Keratinocyte (primary cell): ENCODE data around the gene CASK. TPM values are rescaled to one million over a fixed set of nuclear protein-coding genes. Genes with fewer than 3 reads are reported as not detected.

Source experiments
- DNase-seq: peaks from one replicate; pipeline ENCODE4 v3.0.0-alpha.2; 2011; ENCODE audit warnings: low read depth, missing footprints, low spot score
- FAIRE-seq: peaks from 2 replicates; lab custom pipeline; 2011; peaks lifted over from hg19 to GRCh38; lab: Jason Lieb, UNC
- H2AFZ ChIP-seq: 2 replicates; pipeline ENCODE4 v1.6.0; 2012; ENCODE audit warnings: low read length, control low read depth, inconsistent platforms; ENCODE audit not compliant: control insufficient read depth
- H3K27ac ChIP-seq: 2 replicates; pipeline ENCODE4 v1.5.1; 2011; ENCODE audit warnings: low read length; ENCODE audit not compliant: control insufficient read depth, insufficient read depth
- H3K27me3 ChIP-seq: 3 replicates; pipeline ENCODE4 v1.6.0; 2011; ENCODE audit warnings: low read length; ENCODE audit not compliant: control insufficient read depth, insufficient read depth; ENCODE audit errors: extremely low read depth
- H3K36me3 ChIP-seq, 2 experiments: 2 replicates in 1 of 2; 3 replicates in 1 of 2; pipeline ENCODE4 v1.5.1; 2011; ENCODE audit warnings: low read length in 2 of 2, mild to moderate bottlenecking in 1 of 2; ENCODE audit not compliant: control insufficient read depth in 2 of 2, insufficient read depth in 2 of 2; ENCODE audit errors: extremely low read depth in 1 of 2
- H3K4me1 ChIP-seq: 3 replicates; pipeline ENCODE4 v1.5.1; 2011; ENCODE audit warnings: low read length; ENCODE audit not compliant: control insufficient read depth, insufficient read depth; ENCODE audit errors: extremely low read depth
- H3K4me2 ChIP-seq: 3 replicates; pipeline ENCODE4 v1.6.0; 2011; ENCODE audit warnings: low read depth, low read length; ENCODE audit not compliant: control insufficient read depth, insufficient read depth; ENCODE audit errors: extremely low read depth
- H3K4me3 ChIP-seq, 3 experiments: fragments of 200-600 bp in 1 of 3; sonication (generic) in 1 of 3; 2 replicates in 2 of 3; 3 replicates in 1 of 3; pipeline ENCODE4 v1.5.1; 2011 to 2016; ENCODE audit warnings: low read length in 3 of 3, mild to moderate bottlenecking in 3 of 3, control low read depth in 2 of 3, inconsistent platforms in 1 of 3, low read depth in 1 of 3, mixed read lengths in 1 of 3, mixed run types in 1 of 3, moderate library complexity in 1 of 3; ENCODE audit not compliant: control insufficient read depth in 2 of 3, insufficient read depth in 2 of 3; ENCODE audit errors: extremely low read depth in 1 of 3
- H3K79me2 ChIP-seq: 2 replicates; pipeline ENCODE4 v1.6.0; 2012; ENCODE audit warnings: low read length; ENCODE audit not compliant: control insufficient read depth, insufficient read depth
- H3K9ac ChIP-seq: 3 replicates; pipeline ENCODE4 v1.6.0; 2011; ENCODE audit warnings: low read length; ENCODE audit not compliant: control insufficient read depth, insufficient read depth; ENCODE audit errors: extremely low read depth
- H3K9me1 ChIP-seq: 3 replicates; pipeline ENCODE4 v1.6.0; 2011; ENCODE audit warnings: low read length; ENCODE audit not compliant: control insufficient read depth, insufficient read depth; ENCODE audit errors: extremely low read depth
- H3K9me3 ChIP-seq: 2 replicates; pipeline ENCODE4 v1.5.1; 2012; ENCODE audit warnings: low read depth, low read length; ENCODE audit not compliant: control insufficient read depth
- H4K20me1 ChIP-seq: 3 replicates; pipeline ENCODE4 v1.6.0; 2011; ENCODE audit warnings: low read length; ENCODE audit not compliant: control insufficient read depth, insufficient read depth; ENCODE audit errors: extremely low read depth
- EZH2 ChIP-seq: IDR thresholded peaks from one replicate; pipeline ENCODE4 v1.6.1; 2012; ENCODE audit warnings: inconsistent platforms, mild to moderate bottlenecking, low read length, moderate library complexity
- dilution Hi-C: fragments of 300-500 bp; cut with MboI; formaldehyde crosslinking; loops from one replicate; pipeline ENCODE4 v1.7.0; 2020; ENCODE audit warnings: low sequenced_read_pairs; ENCODE audit not compliant: extremely low pct_ligation_motif_present
- polyA plus RNA-seq, 5 experiments: library from polyadenylated mRNA; depleted of rRNA in 3 of 5; stranded (reverse) in 3 of 5; stranded (forward) in 1 of 5; unstranded in 1 of 5; fragments of >200 nt; gene quantifications; 1 replicate in 1 of 5; 2 replicates in 3 of 5; 3 replicates in 1 of 5; pipeline versions ENCODE4 v1.2.1 to v1.2.3, GENCODE V29; 2011 to 2012; ENCODE audit warnings: missing spikeins in 2 of 5, low read depth in 1 of 5, low replicate concordance in 1 of 5
- TF ChIP-seq, protein P1 (sequence below), 3 experiments: IDR thresholded peaks in 1 of 3; conservative IDR thresholded peaks in 1 of 3; optimal IDR thresholded peaks in 1 of 3; 2 replicates in 2 of 3; 3 replicates in 1 of 3; pipeline versions ENCODE3 to v1.5.1; 2011; ENCODE audit warnings: low read length in 3 of 3, mild to moderate bottlenecking in 3 of 3, moderate library complexity in 2 of 3, control low read depth in 1 of 3, inconsistent platforms in 1 of 3; ENCODE audit not compliant: insufficient read depth in 2 of 3; ENCODE audit errors: extremely low read depth in 1 of 3

CASK gene
- polyA plus RNA-seq, 1 donor (not counting 4 experiments of a cell fraction or from before 2014, with no cell fraction given) = 33.7 TPM

DNA sequence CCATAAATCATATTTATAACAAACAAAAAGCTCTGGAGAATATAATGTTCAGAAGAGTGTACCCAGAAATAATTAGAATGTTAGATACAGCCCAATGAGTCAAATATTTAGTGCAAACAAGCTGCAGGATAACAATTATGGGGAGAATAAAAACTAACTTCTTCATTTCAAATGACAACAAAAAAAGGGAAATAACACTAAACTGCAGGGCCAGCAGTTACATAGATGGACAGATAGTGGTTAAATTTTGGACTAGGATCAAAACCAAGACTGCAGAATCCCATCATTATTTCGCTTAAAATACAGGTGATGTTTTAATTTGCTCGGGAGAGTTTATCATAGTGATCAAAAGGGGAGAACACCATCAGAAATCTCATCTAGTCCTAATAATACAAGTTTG is 235.2 kb downstream of the CASK start:
- Histone ChIP-seq H3K9me3 (no peaks in the 10 kb centered on the region), H3K27me3 (no peaks in the 10 kb centered on the region), H3K36me3 (no peaks in the 10 kb centered on the region), H4K20me1 (no peaks in the 10 kb centered on the region), H3K27ac (no peak overlapping the region), H3K4me3 (no peak overlapping the region), H3K9me1 (no peaks in the 10 kb centered on the region), H3K9ac (no peak overlapping the region), H3K4me2 (no peak overlapping the region), H3K79me2 (no peaks in the 10 kb centered on the region), H2AFZ (no peak overlapping the region), H3K4me1 (no peaks in the 10 kb centered on the region)
- TF ChIP-seq, protein P1, sequence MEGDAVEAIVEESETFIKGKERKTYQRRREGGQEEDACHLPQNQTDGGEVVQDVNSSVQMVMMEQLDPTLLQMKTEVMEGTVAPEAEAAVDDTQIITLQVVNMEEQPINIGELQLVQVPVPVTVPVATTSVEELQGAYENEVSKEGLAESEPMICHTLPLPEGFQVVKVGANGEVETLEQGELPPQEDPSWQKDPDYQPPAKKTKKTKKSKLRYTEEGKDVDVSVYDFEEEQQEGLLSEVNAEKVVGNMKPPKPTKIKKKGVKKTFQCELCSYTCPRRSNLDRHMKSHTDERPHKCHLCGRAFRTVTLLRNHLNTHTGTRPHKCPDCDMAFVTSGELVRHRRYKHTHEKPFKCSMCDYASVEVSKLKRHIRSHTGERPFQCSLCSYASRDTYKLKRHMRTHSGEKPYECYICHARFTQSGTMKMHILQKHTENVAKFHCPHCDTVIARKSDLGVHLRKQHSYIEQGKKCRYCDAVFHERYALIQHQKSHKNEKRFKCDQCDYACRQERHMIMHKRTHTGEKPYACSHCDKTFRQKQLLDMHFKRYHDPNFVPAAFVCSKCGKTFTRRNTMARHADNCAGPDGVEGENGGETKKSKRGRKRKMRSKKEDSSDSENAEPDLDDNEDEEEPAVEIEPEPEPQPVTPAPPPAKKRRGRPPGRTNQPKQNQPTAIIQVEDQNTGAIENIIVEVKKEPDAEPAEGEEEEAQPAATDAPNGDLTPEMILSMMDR (optimal IDR thresholded peaks at IDR 0.05 in 1 of 3, IDR thresholded peaks at IDR 0.05 in 1 of 3, conservative IDR thresholded peaks at IDR 0.05 in 1 of 3; ENCODE audit: extremely low read depth in 1 of 3, insufficient read depth in 2 of 3, low read length in 3 of 3) = no peak
- TF ChIP-seq EZH2 = no peak
- DNase-seq (no peak), FAIRE-seq (no peak)
- dilution Hi-C loops = no loop called here

DNA sequence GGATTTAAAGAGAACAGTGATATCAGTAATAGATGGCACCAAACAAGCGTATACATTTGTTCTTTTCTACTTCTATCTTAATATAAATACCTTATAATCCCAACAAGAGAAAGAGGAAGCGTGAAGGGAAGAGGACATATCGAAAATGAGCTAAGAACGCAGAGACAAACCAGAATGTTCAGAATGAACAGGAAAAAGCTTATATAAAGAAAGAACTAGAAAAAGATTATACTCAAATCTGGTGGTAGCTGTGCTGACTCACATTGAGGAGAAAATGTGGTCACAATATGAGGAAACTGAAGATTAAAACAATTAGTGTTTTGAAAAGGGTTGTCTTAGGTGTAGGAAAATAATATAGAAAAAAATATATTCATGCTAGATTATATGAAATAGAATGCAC is 236.6 kb downstream of the CASK start:
- dilution Hi-C loops = no loop called here
- Histone ChIP-seq H3K9me3 (no peaks in the 10 kb centered on the region), H3K4me3 (no peak overlapping the region), H3K36me3 (no peaks in the 10 kb centered on the region), H2AFZ (no peak overlapping the region), H3K9me1 (no peaks in the 10 kb centered on the region), H3K27ac (no peak overlapping the region), H4K20me1 (no peaks in the 10 kb centered on the region), H3K4me1 (no peaks in the 10 kb centered on the region), H3K4me2 (no peak overlapping the region), H3K9ac (no peak overlapping the region), H3K27me3 (no peaks in the 10 kb centered on the region), H3K79me2 (no peaks in the 10 kb centered on the region)
- FAIRE-seq (no peak), DNase-seq (no peak)
- TF ChIP-seq EZH2 = no peak
- TF ChIP-seq, protein P1 (optimal IDR thresholded peaks at IDR 0.05 in 1 of 3, IDR thresholded peaks at IDR 0.05 in 1 of 3, conservative IDR thresholded peaks at IDR 0.05 in 1 of 3; ENCODE audit: extremely low read depth in 1 of 3, insufficient read depth in 2 of 3, low read length in 3 of 3) = no peak
